A673 (cell line): Measurements from ENCODE around the gene CTNNA2. TPM values are rescaled to one million over a fixed set of nuclear protein-coding genes. Genes with fewer than 3 reads are reported as not detected.
A peak's percentile ranks its signal among the peaks of the same experiment; 100 is the strongest.

ENCODE experiments used
- BruUV-seq: library from RNA; stranded (reverse); fragments of 400-500 nt; replicated peaks from 2 replicates; lab custom pipeline; 2021; lab: Mats Ljungman, UMichigan
- CTCF ChIA-PET: fragments of 300-600 bp; sonication (Branson Sonifier 250); formaldehyde crosslinking; loops from one replicate; lab custom pipeline; 2022; ENCODE audit warnings: antibody characterized with exemption; lab: Charles Lee
- POLR2A ChIA-PET: fragments of 300-600 bp; sonication (Branson Sonifier 250); formaldehyde crosslinking; loops from one replicate; lab custom pipeline; 2022; ENCODE audit warnings: antibody characterized with exemption; ENCODE audit not compliant: low non-redundant PET; lab: Charles Lee
- DNase-seq: peaks from one replicate; pipeline ENCODE4 v3.0.0-alpha.2; 2015; ENCODE audit warnings: low spot score
- H3K27ac ChIP-seq: fragments of 200-600 bp; sonication (generic); 2 replicates; pipeline ENCODE4 v1.5.1; 2016; ENCODE audit warnings: mixed run types, low read depth, mild to moderate bottlenecking, mixed read lengths, antibody characterized with exemption, low read length; ENCODE audit not compliant: poor library complexity, severe bottlenecking
- H3K27me3 ChIP-seq: fragments of 200-600 bp; sonication (generic); replicated peaks from 2 replicates; pipeline ENCODE4 v1.6.1; 2017; ENCODE audit warnings: mixed run types, low read depth, mild to moderate bottlenecking, mixed read lengths, antibody characterized with exemption, low read length; ENCODE audit not compliant: insufficient read depth, poor library complexity
- H3K36me3 ChIP-seq: fragments of 200-600 bp; sonication (generic); 2 replicates; pipeline ENCODE4 v1.6.1; 2016; ENCODE audit warnings: mixed run types, mild to moderate bottlenecking, mixed read lengths, antibody characterized with exemption, low read length; ENCODE audit not compliant: insufficient read depth, poor library complexity, severe bottlenecking
- H3K4me1 ChIP-seq: fragments of 200-600 bp; sonication (generic); 2 replicates; pipeline ENCODE4 v1.6.1; 2017; ENCODE audit warnings: mixed run types, mild to moderate bottlenecking, mixed read lengths, antibody characterized with exemption, low read length; ENCODE audit not compliant: insufficient read depth, poor library complexity, severe bottlenecking
- H3K4me3 ChIP-seq: fragments of 200-600 bp; sonication (generic); 2 replicates; pipeline ENCODE4 v1.5.1; 2016; ENCODE audit warnings: low read depth, mixed run types, mild to moderate bottlenecking, mixed read lengths, low read length; ENCODE audit not compliant: poor library complexity, severe bottlenecking
- H3K9me3 ChIP-seq: fragments of 200-600 bp; sonication (generic); 2 replicates; pipeline ENCODE4 v1.6.1; 2016; ENCODE audit warnings: mixed run types, low read depth, mild to moderate bottlenecking, mixed read lengths, antibody characterized with exemption, low read length; ENCODE audit not compliant: poor library complexity, severe bottlenecking
- EZH2 ChIP-seq: fragments of 200-600 bp; sonication (generic); IDR thresholded peaks from 2 replicates; pipeline ENCODE4 v1.6.1; 2017; ENCODE audit warnings: borderline replicate concordance, low read depth, mild to moderate bottlenecking, mixed read lengths, antibody characterized with exemption, low read length; ENCODE audit not compliant: poor library complexity, severe bottlenecking
- intact Hi-C: fragments of 100-400 bp; cut with micrococcal nuclease; formaldehyde crosslinking; loops from one replicate; pipeline ENCODE4 v1.10.0; 2022; ENCODE audit not compliant: unreplicated experiment
- total RNA-seq: library from RNA; stranded (reverse); gene quantifications from 2 replicates; pipeline ENCODE4 v1.2.3, GENCODE V29; 2021
- TF ChIP-seq, protein P1 (sequence below): fragments of 300-800, 200-600 bp; sonication (generic); conservative IDR thresholded peaks from 2 replicates; pipeline ENCODE4 v1.5.1; 2017; ENCODE audit warnings: low read depth, mild to moderate bottlenecking, antibody characterized with exemption, low read length, moderate library complexity, mixed read lengths

Gene CTNNA2
- total RNA-seq, 1 experiment from 2014 or later, result not detected

DNA sequence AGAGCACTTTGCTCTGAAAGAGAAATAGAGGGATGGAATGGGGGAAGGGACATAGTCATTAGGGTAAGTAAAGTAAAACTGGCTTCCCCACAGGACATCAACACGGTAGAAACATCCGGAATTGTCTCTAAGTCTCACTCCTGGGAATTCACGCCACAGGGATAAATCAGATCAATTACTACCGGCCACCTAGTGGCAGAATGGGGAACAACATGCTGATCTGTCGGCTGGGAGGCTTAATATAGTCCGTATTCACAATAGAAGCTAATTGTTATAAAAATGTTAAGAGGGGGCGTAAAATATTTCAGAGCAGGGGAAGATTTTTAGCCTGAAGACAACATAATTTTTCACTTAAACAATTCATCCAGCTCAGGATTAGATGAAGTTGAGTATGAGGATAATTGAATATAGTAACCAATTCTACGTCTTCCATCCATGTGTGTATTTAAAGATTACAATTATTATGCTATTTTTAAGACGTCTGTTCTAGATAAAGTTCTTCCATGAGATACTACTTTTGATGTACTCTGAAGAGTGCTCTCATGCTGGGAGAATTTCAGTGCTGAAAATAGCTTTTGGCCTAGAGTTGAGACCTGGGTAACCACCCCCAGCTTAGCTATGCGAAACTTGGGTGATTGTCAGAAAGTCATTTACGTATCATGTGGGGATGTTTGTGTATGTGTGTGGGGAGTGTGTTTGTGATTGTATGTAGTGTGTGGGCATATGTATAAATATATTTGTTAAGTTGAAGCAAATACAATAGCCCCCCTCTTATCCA is 726.0 kb downstream of the CTNNA2 start:
- no peaks in the 10 kb centered on the region for H3K36me3 ChIP-seq
- TF ChIP-seq, protein P1, sequence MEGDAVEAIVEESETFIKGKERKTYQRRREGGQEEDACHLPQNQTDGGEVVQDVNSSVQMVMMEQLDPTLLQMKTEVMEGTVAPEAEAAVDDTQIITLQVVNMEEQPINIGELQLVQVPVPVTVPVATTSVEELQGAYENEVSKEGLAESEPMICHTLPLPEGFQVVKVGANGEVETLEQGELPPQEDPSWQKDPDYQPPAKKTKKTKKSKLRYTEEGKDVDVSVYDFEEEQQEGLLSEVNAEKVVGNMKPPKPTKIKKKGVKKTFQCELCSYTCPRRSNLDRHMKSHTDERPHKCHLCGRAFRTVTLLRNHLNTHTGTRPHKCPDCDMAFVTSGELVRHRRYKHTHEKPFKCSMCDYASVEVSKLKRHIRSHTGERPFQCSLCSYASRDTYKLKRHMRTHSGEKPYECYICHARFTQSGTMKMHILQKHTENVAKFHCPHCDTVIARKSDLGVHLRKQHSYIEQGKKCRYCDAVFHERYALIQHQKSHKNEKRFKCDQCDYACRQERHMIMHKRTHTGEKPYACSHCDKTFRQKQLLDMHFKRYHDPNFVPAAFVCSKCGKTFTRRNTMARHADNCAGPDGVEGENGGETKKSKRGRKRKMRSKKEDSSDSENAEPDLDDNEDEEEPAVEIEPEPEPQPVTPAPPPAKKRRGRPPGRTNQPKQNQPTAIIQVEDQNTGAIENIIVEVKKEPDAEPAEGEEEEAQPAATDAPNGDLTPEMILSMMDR, result peak; percentile 84
- no peak for TF ChIP-seq EZH2
- intact Hi-C loops, result loop anchor here (1.0 to 5.0 kb wide), 3 partner anchors 152 to 302 kb away; no protein-coding TSS in a partner anchor
- ChIA-PET POLR2A (no interaction called here), CTCF (interaction anchor here (0.5 to 0.7 kb wide), 2 partner anchors 10 to 16 kb away, joined by 3 to 4 read pairs; no protein-coding TSS in a partner anchor)
- no peak overlapping the region for H3K4me3 ChIP-seq
- no peaks in the 10 kb centered on the region for H3K4me1 ChIP-seq
- peaks cover 2% of the 10 kb centered on the region for H3K27me3 ChIP-seq
- DNase-seq, result peak; percentile 63
- no TSS peak for BruUV-seq
- H3K9me3 ChIP-seq, result no peaks in the 10 kb centered on the region
- H3K27ac ChIP-seq, result no peak overlapping the region

DNA sequence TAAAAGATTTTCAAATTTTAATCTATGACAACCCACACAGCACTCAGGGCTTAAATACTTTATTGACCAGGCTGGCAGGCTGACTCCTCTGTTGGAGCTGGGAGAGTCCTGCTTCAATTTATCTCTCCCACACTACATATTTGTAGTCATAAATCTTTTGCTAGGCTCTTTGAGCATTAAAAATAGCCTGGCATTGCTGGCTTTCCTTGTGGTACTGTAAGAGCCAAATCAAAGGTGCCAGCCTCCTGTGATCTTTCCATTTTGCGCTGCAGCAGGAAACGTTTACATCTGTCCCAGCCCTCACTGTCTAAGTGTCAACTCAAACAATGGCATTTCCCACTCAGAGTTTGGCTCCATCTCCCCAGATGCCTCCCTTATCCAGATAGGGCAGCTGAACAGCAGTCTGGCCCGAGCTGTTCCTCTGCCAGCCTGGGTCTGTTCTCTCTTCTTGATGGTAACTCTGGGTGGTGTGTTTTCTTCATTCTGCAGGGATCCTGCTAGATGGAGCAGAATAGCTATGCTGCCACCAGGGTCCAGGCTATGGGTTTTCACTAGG is 729.6 kb downstream of the CTNNA2 start:
- CTCF ChIA-PET, result no interaction called here
- no peak overlapping the region for H3K27ac ChIP-seq
- H3K9me3 ChIP-seq, result no peaks in the 10 kb centered on the region
- intact Hi-C loops, result no loop called here
- no peaks in the 10 kb centered on the region for H3K36me3 ChIP-seq
- H3K27me3 ChIP-seq, result peaks cover 7% of the 10 kb centered on the region
- no peak for DNase-seq
- H3K4me3 ChIP-seq, result no peak overlapping the region
- no TSS peak for BruUV-seq
- H3K4me1 ChIP-seq, result no peaks in the 10 kb centered on the region
- POLR2A ChIA-PET, result no interaction called here
- TF ChIP-seq, protein P1, result no peak
- TF ChIP-seq EZH2, result no peak

DNA sequence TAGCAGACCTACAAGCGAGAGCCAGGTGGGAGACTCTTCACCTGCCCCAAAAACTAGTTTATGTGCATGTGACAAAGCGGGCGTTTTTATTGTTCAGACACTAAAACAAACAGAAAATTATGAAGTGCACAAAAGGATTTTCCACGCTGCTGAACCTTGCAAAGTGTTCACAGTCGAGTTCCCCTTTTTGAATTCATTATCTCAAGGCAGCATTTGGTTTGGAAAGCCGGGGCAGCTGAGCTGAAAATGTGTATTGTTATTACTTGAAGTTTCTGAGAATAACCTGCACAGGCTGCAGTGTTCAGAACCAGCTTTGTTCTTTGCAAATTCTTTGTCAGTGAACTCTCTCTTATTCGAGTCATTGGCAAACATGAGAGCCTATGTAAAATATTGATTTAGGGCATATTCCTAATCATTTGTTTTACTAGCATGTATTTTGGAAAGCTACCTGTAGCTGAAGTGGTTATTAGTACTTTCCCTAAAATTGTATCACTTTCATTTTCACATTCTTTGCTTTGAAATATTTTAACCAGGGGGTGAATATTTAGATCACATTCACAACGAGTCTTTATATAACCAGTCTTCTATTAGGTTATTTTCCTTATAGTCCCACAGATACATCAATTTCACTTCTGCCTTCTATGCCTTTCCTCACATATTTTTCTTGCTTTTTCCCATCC is 732.2 kb downstream of the CTNNA2 start:
- peaks cover 7% of the 10 kb centered on the region for H3K27me3 ChIP-seq
- H3K27ac ChIP-seq, result no peak overlapping the region
- intact Hi-C loops, result no loop called here
- CTCF ChIA-PET, result no interaction called here
- POLR2A ChIA-PET, result no interaction called here
- no peak for DNase-seq
- no peaks in the 10 kb centered on the region for H3K9me3 ChIP-seq
- no peaks in the 10 kb centered on the region for H3K4me1 ChIP-seq
- no TSS peak for BruUV-seq
- no peak overlapping the region for H3K4me3 ChIP-seq
- H3K36me3 ChIP-seq, result no peaks in the 10 kb centered on the region
- TF ChIP-seq, protein P1, result no peak
- no peak for TF ChIP-seq EZH2
